ENCODE results near the gene SAE1. TPM values are rescaled to one million over a fixed set of nuclear protein-coding genes. Genes with fewer than 3 reads are reported as not detected.

SAE1 gene
- total RNA-seq (2021): 302 and 314 TPM in 2 replicates
- Bru-seq, nascent RNA: percentile 90 among the genes with signal in this experiment
- BruChase-seq, experiment 1, labeled RNA remaining after a 2-hour chase: percentile 88 among the genes with signal in this experiment
- percentile 95 among the genes with signal in this experiment for BruChase-seq, experiment 2, labeled RNA remaining after a 6-hour chase
- long read RNA-seq, transcript SAE1-201 (9 exons, 2,049 nt): major isoform, 1,096 of 1,450 reads
- long read RNA-seq, transcript SAE1-207 (9 exons, 2,106 nt): minor isoform, 33 of 1,450 reads
- long read RNA-seq, transcript SAE1-202 (8 exons, 1,851 nt): minor isoform, 71 of 1,450 reads
- long read RNA-seq, partial matches to known transcripts: 40 of 1,450 reads
- long read RNA-seq, other reads (novel, unspliced or antisense): 201 of 1,450 reads

GRCh38 chr19:47130589-47131227 is at the start of gene SAE1:
Gene SAE1, plus strand, starts transcription at chr19:47130835. Its CDS starts 96 bp downstream, at chr19:47130931.
- no peak for TF ChIP-seq EZH2 (IDR thresholded peaks at IDR 0.05; ENCODE audit: borderline replicate concordance, low read depth, low read length, poor library complexity, severe bottlenecking)
- TF ChIP-seq, protein P1, sequence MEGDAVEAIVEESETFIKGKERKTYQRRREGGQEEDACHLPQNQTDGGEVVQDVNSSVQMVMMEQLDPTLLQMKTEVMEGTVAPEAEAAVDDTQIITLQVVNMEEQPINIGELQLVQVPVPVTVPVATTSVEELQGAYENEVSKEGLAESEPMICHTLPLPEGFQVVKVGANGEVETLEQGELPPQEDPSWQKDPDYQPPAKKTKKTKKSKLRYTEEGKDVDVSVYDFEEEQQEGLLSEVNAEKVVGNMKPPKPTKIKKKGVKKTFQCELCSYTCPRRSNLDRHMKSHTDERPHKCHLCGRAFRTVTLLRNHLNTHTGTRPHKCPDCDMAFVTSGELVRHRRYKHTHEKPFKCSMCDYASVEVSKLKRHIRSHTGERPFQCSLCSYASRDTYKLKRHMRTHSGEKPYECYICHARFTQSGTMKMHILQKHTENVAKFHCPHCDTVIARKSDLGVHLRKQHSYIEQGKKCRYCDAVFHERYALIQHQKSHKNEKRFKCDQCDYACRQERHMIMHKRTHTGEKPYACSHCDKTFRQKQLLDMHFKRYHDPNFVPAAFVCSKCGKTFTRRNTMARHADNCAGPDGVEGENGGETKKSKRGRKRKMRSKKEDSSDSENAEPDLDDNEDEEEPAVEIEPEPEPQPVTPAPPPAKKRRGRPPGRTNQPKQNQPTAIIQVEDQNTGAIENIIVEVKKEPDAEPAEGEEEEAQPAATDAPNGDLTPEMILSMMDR (conservative IDR thresholded peaks at IDR 0.05; ENCODE audit: low read depth, low read length): peak; percentile 70
- no TSS peak for BruUV-seq (replicated peaks)
- H3K4me1 ChIP-seq (ENCODE audit: insufficient read depth, low read length, poor library complexity, severe bottlenecking): peaks cover 19% of the 10 kb centered on the region
- peaks cover 14% of the 10 kb centered on the region for H3K36me3 ChIP-seq (ENCODE audit: insufficient read depth, low read length, poor library complexity, severe bottlenecking)
- ChIA-PET CTCF (no interaction called here), POLR2A (ENCODE audit: low non-redundant PET) (interaction anchor here (0.8 kb wide), 1 partner anchor 612 kb away, joined by 3 read pairs; no protein-coding TSS in a partner anchor)
- H3K27ac ChIP-seq (ENCODE audit: low read depth, low read length, poor library complexity, severe bottlenecking): peak within 1 kb of the TSS; percentile 95
- H3K9me3 ChIP-seq (ENCODE audit: low read depth, low read length, poor library complexity, severe bottlenecking): no peaks in the 10 kb centered on the region
- peak within 1 kb of the TSS; percentile 79 for H3K4me3 ChIP-seq (ENCODE audit: low read depth, low read length, poor library complexity, severe bottlenecking)
- intact Hi-C loops (cut with micrococcal nuclease; ENCODE audit: unreplicated experiment): loop anchor here (5.0 kb wide), 1 partner anchor 343 kb away; the partner anchor contains the start of gene SLC1A5
- DNase-seq (ENCODE audit: low spot score): peak; percentile 99
- H3K27me3 ChIP-seq (replicated peaks; ENCODE audit: insufficient read depth, low read depth, low read length, poor library complexity): no peaks in the 10 kb centered on the region

DNA sequence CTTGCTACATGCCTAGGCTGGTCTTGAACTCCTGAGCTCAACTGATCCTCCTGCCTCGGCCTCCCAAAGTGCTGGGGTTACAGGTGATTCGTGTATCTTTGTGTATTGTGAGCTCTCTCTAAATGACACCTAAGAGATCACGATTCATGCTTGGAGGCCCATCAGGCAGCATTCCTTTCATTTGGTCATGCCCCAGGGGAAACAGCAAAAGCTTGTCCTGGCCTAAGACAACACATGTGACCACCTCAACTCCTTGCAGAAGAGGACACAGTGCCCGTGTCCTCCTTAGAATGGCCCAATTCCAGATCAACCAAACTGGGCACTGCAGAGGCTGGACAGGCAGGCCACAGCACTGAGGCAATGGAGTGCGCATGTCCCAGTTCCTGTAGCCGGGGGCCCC is 49.5 kb upstream of the SAE1 start:
- Histone ChIP-seq H3K4me3 (ENCODE audit: low read depth, low read length, poor library complexity, severe bottlenecking) (no peak overlapping the region), H3K36me3 (ENCODE audit: insufficient read depth, low read length, poor library complexity, severe bottlenecking) (peaks cover 92% of the 10 kb centered on the region), H3K27ac (ENCODE audit: low read depth, low read length, poor library complexity, severe bottlenecking) (no peak overlapping the region), H3K27me3 (replicated peaks; ENCODE audit: insufficient read depth, low read depth, low read length, poor library complexity) (no peaks in the 10 kb centered on the region), H3K9me3 (ENCODE audit: low read depth, low read length, poor library complexity, severe bottlenecking) (no peaks in the 10 kb centered on the region), H3K4me1 (ENCODE audit: insufficient read depth, low read length, poor library complexity, severe bottlenecking) (no peaks in the 10 kb centered on the region)
- CTCF ChIA-PET: no interaction called here
- POLR2A ChIA-PET (ENCODE audit: low non-redundant PET): interaction anchor here (0.7 kb wide), 1 partner anchor 26 kb away, joined by 6 read pairs; no protein-coding TSS in a partner anchor
- BruUV-seq (replicated peaks): no TSS peak
- TF ChIP-seq EZH2 (IDR thresholded peaks at IDR 0.05; ENCODE audit: borderline replicate concordance, low read depth, low read length, poor library complexity, severe bottlenecking): no peak
- TF ChIP-seq, protein P1 (conservative IDR thresholded peaks at IDR 0.05; ENCODE audit: low read depth, low read length): no peak
- DNase-seq (ENCODE audit: low spot score): no peak
- intact Hi-C loops (cut with micrococcal nuclease; ENCODE audit: unreplicated experiment): no loop called here

GRCh38 chr19:47082493-47082892 is 48.1 kb upstream of the SAE1 start:
- BruUV-seq (replicated peaks): no TSS peak

More at GRCh38 chr19:47082493-47082892, 48.1 kb upstream of the SAE1 start:
- TF ChIP-seq, protein P1 (conservative IDR thresholded peaks at IDR 0.05; ENCODE audit: low read depth, low read length): no peak
- TF ChIP-seq EZH2 (IDR thresholded peaks at IDR 0.05; ENCODE audit: borderline replicate concordance, low read depth, low read length, poor library complexity, severe bottlenecking): no peak
- POLR2A ChIA-PET (ENCODE audit: low non-redundant PET): no interaction called here
- H3K4me1 ChIP-seq (ENCODE audit: insufficient read depth, low read length, poor library complexity, severe bottlenecking): no peaks in the 10 kb centered on the region
- CTCF ChIA-PET: no interaction called here
- peaks cover 94% of the 10 kb centered on the region for H3K36me3 ChIP-seq (ENCODE audit: insufficient read depth, low read length, poor library complexity, severe bottlenecking)
- H3K4me3 ChIP-seq (ENCODE audit: low read depth, low read length, poor library complexity, severe bottlenecking): no peak overlapping the region
- no peak overlapping the region for H3K27ac ChIP-seq (ENCODE audit: low read depth, low read length, poor library complexity, severe bottlenecking)
- no peaks in the 10 kb centered on the region for H3K9me3 ChIP-seq (ENCODE audit: low read depth, low read length, poor library complexity, severe bottlenecking)
- intact Hi-C loops (cut with micrococcal nuclease; ENCODE audit: unreplicated experiment): no loop called here
- no peak for DNase-seq (ENCODE audit: low spot score)
- H3K27me3 ChIP-seq (replicated peaks; ENCODE audit: insufficient read depth, low read depth, low read length, poor library complexity): no peaks in the 10 kb centered on the region
